Urinary bladder (tissue), 4 donors: ENCODE measurements around the gene TNFRSF1B. TPM values are rescaled to one million over a fixed set of nuclear protein-coding genes. Genes with fewer than 3 reads are reported as not detected.
"Not testable (repeated sequence)": the region's sequence is repeated elsewhere in the genome, so short reads cannot be mapped to it uniquely, and the experiment has no call there.

ENCODE experiments used
- DNase-seq: peaks from one replicate; pipeline ENCODE4 v3.0.0-alpha.2; 2015; ENCODE audit errors: extremely low spot score
- H3K27ac ChIP-seq: one replicate; pipeline ENCODE4 v1.5.1; 2013; ENCODE audit warnings: low read depth, mild to moderate bottlenecking, moderate library complexity
- H3K36me3 ChIP-seq: one replicate; pipeline ENCODE4 v1.6.1; 2013; ENCODE audit warnings: mild to moderate bottlenecking, moderate library complexity; ENCODE audit not compliant: insufficient read depth
- H3K4me1 ChIP-seq: one replicate; pipeline ENCODE4 v1.6.1; 2013; ENCODE audit warnings: mild to moderate bottlenecking, moderate library complexity; ENCODE audit not compliant: insufficient read depth
- H3K4me3 ChIP-seq: one replicate; pipeline ENCODE4 v1.5.1; 2013; ENCODE audit warnings: low read depth, low read length
- WGBS: extraction: QIAGEN DNeasy Blood & Tissue Kit; methylation state at CpG from one replicate; pipeline ENCODE4 v1.1.7; 2013; 5-methylcytosine and 5-hydroxymethylcytosine counted together
- polyA plus RNA-seq: library from polyadenylated mRNA; stranded (reverse); fragments of 200-250 nt; gene quantifications from one replicate; pipeline ENCODE4 v1.2.3, GENCODE V29; 2013
- total RNA-seq: library from RNA; depleted of rRNA; stranded (reverse); fragments of >200 nt; gene quantifications from one replicate; pipeline ENCODE4 v1.2.3, GENCODE V29; 2014
- donor health status: healthy with polysubstance abuse.
- donor health status: healthy.

Gene TNFRSF1B
- total and polyA plus RNA-seq, 2 donors: 11.7 to 30.8 TPM

DNA sequence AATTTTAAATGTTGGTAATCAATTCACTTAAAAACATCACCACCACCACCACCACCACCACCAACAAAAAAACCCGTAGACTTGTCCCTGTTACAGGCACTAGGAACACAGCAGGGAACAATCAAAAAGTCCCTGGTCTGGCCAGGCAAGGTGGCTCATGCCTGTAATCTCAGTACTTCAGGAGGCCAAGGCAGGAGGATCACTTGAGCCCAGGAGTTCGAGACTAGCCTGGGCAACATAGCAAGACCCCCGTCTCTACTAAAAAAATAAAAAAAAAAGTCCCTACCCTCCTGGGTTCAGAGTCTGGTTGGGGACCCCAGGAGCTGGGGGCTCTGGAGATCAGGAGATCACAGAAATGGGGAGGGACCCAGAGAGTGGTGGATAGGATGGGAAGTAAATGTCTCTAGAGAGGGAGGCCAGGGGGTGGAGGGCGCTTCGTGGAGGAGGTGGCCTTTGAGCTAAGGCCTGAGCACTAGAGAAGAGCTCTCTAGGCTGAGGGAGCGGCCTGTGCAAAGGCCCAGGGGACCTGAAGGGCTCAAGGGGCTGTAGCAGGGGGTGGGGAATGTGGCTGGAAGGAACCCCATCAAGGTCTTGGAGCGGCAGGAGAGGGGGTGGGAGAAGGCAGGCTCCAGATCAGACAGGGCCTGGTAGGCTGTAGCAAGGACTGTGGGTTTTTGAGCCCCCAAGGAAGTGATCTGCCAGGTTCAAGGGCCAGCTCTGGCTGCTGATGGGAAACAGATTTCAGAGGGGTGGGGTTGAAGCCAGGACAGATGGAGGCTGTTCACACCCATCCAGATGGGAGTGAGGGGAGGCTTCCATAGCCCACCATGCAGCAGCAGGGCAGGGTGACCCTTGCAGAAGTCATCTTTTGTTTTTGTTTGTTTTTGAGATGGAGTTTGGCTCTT, 38.2 kb downstream of the TNFRSF1B start:
- Histone ChIP-seq H3K4me1 (no peaks in the 10 kb centered on the region), H3K4me3 (no peak overlapping the region), H3K27ac (no peak overlapping the region), H3K36me3 (no peaks in the 10 kb centered on the region)
- DNase-seq: no peak
- WGBS: 88% methylated on average over 7 of the region's 7 CpGs

DNA sequence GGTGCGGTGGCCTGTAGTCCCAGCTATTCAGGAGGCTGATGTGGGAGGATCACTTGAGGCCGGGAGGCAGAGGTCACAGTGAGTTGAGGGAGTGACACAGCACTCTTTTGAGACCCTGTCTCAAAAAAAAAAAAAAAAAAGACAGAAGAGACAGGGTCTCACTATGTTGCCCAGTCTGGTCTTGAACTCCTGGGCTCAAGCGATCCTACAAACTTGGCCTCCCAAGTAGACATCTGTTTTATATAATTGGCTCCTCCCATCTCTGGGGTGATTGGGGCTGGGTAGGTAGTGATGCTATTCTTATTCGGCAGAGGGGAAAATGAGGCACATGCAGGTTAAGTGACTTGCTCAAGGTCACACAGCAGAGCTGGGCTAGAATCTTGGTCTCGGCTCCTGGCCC, 39.4 kb downstream of the TNFRSF1B start:
- no peak for DNase-seq
- H3K27ac ChIP-seq: no peak overlapping the region
- H3K4me3 ChIP-seq: no peak overlapping the region
- no peaks in the 10 kb centered on the region for H3K36me3 ChIP-seq
- no peaks in the 10 kb centered on the region for H3K4me1 ChIP-seq
- WGBS: 97% methylated on average over 5 of the region's 5 CpGs

DNA sequence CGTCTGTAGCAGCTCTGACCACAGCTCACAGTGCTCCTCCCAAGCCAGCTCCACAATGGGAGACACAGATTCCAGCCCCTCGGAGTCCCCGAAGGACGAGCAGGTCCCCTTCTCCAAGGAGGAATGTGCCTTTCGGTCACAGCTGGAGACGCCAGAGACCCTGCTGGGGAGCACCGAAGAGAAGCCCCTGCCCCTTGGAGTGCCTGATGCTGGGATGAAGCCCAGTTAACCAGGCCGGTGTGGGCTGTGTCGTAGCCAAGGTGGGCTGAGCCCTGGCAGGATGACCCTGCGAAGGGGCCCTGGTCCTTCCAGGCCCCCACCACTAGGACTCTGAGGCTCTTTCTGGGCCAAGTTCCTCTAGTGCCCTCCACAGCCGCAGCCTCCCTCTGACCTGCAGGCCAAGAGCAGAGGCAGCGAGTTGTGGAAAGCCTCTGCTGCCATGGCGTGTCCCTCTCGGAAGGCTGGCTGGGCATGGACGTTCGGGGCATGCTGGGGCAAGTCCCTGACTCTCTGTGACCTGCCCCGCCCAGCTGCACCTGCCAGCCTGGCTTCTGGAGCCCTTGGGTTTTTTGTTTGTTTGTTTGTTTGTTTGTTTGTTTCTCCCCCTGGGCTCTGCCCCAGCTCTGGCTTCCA, 40.1 kb downstream of the TNFRSF1B start:
- H3K36me3 ChIP-seq: no peaks in the 10 kb centered on the region
- no peak overlapping the region for H3K4me3 ChIP-seq
- no peak overlapping the region for H3K27ac ChIP-seq
- DNase-seq: no peak
- no peaks in the 10 kb centered on the region for H3K4me1 ChIP-seq
- WGBS: 80% methylated on average over 17 of the region's 17 CpGs

DNA sequence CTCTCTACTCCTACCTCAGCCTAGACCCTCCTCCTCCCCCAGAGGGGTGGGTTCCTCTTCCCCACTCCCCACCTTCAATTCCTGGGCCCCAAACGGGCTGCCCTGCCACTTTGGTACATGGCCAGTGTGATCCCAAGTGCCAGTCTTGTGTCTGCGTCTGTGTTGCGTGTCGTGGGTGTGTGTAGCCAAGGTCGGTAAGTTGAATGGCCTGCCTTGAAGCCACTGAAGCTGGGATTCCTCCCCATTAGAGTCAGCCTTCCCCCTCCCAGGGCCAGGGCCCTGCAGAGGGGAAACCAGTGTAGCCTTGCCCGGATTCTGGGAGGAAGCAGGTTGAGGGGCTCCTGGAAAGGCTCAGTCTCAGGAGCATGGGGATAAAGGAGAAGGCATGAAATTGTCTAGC, 41.5 kb downstream of the TNFRSF1B start:
- no peaks in the 10 kb centered on the region for H3K4me1 ChIP-seq
- DNase-seq: no peak
- no peak overlapping the region for H3K4me3 ChIP-seq
- H3K36me3 ChIP-seq: no peaks in the 10 kb centered on the region
- H3K27ac ChIP-seq: no peak overlapping the region
- 61% methylated on average over 6 of the region's 6 CpGs for WGBS

DNA sequence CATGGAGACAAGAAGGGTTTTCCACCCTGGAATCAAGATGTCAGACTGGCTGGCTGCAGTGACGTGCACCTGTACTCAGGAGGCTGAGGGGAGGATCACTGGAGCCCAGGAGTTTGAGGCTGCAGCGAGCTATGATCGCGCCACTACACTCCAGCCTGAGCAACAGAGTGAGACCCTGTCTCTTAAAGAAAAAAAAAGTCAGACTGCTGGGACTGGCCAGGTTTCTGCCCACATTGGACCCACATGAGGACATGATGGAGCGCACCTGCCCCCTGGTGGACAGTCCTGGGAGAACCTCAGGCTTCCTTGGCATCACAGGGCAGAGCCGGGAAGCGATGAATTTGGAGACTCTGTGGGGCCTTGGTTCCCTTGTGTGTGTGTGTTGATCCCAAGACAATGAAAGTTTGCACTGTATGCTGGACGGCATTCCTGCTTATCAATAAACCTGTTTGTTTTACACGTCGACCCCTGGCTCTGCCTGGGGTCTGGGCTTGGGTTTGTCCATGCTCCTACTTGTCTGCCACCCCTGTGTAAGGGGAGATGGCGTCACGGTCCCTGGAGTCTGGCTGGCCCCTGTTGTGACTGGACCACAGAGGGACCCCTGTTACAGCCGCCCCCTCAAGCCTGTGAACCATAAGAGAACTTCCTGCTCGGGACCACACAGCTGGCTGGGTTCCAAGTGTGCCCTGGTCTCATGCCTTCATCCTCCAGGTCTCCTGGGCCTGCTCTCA, 42.1 kb downstream of the TNFRSF1B start:
- Histone ChIP-seq H3K36me3 (no peaks in the 10 kb centered on the region), H3K4me3 (no peak overlapping the region), H3K27ac (no peak overlapping the region), H3K4me1 (no peaks in the 10 kb centered on the region)
- DNase-seq: peak; percentile 62
- WGBS: 26% methylated on average over 14 of the region's 14 CpGs

DNA sequence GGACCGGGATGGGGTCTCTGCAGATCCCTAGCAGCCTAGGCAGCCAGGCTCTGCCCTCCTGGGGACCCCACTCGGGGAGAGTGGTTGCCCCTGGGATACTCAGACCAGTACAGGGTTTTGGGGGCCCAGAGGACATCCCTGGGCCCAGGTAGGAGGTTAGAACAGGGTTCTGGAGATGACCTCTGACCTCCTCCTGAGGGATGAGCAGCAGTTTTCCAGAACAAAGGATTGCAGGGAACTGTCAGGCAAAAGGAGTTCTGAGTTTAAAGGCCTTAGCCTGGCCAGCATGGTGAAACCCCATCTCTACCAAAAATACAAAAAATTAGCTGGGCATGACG, 42.7 kb downstream of the TNFRSF1B start:
- Histone ChIP-seq H3K4me1 (no peaks in the 10 kb centered on the region), H3K27ac (no peak overlapping the region), H3K4me3 (no peak overlapping the region), H3K36me3 (no peaks in the 10 kb centered on the region)
- WGBS: 56% methylated on average over 3 of the region's 3 CpGs
- DNase-seq: no peak

DNA sequence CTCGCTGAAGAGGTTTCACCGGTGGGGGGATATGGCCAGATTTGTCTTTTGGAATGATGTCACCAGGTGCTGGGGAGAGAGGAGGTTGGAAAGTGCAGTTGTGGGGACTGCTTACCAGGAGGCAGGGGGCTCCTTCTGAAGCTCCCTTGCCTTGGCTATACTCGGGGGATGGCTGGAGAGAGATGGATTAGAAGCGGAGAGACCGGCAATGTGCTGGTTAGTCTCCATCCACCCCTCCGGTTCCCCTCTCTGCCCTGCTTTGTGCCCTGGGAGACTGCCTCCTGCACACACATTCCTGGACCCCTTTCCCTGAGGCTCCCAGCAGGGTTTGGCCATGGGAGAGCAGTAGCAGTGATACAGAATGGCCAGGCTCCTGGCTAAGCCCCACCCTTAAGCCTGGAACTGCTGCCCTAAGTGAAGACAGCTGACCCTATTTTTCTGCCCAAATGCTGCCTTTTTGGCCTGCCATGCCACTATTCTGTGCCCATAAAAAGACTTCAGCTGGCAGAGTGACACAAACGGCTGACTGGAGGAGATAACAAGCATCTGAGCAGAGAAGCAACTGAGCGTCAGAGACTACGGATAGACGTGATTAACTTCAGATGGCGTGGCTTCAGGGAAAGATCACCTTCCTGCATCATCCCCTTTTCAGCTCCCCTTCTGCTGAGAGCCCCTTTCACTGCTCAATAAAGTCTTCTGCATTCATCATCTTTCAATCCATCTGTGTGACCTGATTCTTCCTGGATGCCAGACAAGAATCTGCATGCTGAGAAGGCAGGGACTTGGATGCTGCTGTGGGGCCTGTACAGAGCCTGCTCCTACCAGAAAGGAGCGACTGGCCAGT, 48.5 kb downstream of the TNFRSF1B start:
- WGBS: 78% methylated on average over 12 of the region's 12 CpGs
- DNase-seq: no peak
- Histone ChIP-seq H3K4me1 (no peaks in the 10 kb centered on the region), H3K36me3 (no peaks in the 10 kb centered on the region), H3K27ac (no peak overlapping the region), H3K4me3 (no peak overlapping the region)

DNA sequence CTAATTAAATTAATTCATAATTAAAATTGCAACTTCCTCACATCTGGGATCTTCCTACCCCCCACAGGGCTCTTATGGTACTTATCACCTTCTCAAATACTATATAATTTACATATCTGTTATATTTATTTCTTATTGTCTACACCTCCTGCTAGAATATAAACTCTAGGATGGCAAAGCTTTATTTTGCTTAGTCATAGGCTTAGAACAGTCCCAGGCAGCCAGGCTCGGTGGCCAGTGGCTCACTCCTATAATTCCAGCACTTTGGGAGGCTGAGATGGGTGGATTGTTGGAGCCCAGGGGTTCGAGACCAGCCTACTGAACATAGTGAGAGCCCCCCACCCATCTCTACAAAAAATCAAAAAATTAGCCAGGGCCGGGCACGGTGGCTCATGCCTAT, 53.0 kb downstream of the TNFRSF1B start:
- 85% methylated on average over 4 of the region's 4 CpGs for whole genome bisulfite sequencing
- DNase-seq: no peak
- Histone ChIP-seq H3K4me1 (no peaks in the 10 kb centered on the region), H3K4me3 (no peak overlapping the region), H3K27ac (no peak overlapping the region), H3K36me3 (no peaks in the 10 kb centered on the region)

DNA sequence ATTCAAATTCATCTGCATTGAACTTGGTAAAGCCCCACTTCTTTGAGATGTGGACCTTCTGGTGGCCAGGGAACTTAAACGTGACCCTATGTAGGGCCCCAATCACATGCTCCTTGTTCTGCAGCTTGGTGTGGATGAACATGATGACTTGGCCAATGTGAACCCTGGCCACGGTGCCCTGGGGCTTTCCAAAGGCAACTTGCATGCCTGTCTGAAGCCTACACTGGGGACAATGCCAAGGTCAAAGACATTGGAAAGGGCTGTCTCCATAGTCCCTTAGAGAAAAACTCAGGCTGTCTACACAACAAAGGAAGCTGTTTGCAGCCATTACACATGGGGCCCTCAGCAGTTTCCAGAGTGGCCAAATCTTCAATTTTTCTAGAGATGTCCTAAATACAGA, 54.1 kb downstream of the TNFRSF1B start:
- WGBS: 66% methylated on average over 2 of the region's 2 CpGs
- Histone ChIP-seq H3K36me3 (no peaks in the 10 kb centered on the region), H3K4me1 (no peaks in the 10 kb centered on the region), H3K27ac (no peak overlapping the region), H3K4me3 (no peak overlapping the region)
- no peak for DNase-seq

DNA sequence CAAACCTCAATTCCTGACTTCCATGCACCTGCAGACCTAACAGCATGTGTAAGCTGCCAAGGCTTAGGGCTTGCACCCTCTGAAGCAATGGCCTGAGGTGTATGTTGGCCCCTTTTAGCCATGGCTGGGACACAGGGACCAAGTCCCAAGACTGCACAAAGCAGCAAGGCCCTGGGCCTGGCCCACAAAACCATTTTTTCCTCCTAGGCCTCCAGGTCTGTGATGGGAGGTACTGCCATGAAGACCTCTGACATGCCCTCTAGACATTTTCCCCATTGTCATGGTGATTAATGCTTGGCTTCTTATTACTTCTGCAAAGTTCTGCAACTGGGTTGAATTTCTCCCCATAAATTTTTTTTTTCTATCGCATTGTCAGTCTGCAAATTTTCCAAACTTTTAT, 55.9 kb downstream of the TNFRSF1B start:
- H3K4me1 ChIP-seq, H3K36me3 ChIP-seq, H3K27ac ChIP-seq, DNase-seq, H3K4me3 ChIP-seq: not testable (repeated sequence)
- WGBS: 98% methylated on average over 1 of the region's 1 CpG

DNA sequence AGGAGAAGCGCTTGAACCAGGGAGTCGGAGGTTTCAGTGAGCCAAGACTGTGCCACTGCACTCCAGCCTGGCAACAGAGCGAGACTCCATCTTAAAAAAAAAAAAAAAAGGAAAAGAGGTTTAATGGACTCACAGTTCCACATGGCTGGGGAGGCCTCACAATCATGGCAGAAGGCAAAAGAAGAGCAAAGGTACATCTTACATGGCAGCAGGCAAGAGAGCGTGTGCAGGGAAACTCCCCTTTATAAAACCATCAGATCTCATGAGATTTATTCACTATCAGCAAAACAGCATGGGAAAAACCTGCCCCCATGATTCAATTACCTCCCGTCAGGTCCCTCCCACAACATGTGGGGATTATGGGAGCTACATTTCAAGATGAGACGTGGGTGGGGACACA, 57.3 kb downstream of the TNFRSF1B start:
- H3K36me3 ChIP-seq, H3K4me3 ChIP-seq, H3K27ac ChIP-seq, H3K4me1 ChIP-seq, DNase-seq: not testable (repeated sequence)
- WGBS: 85% methylated on average over 6 of the region's 6 CpGs

DNA sequence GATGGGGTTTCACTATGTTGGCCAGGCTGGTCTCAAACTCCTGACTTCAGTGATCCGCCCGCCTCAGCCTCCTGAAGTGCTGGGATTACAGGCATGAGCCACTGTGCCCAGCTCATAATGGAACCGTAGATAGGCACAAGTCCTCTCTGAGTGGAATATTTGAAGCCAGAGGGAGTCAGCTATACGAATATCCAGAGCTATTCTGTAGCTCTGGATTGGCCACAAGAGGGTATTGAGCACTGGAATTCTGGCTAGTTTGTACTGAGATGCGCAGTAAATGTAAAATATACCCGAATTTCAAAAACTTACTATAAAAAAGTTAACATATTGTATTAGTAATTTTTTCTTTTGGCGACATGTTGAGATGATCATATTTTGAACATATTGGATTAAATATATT, 62.2 kb downstream of the TNFRSF1B start:
- WGBS: 79% methylated on average over 7 of the region's 7 CpGs

DNA sequence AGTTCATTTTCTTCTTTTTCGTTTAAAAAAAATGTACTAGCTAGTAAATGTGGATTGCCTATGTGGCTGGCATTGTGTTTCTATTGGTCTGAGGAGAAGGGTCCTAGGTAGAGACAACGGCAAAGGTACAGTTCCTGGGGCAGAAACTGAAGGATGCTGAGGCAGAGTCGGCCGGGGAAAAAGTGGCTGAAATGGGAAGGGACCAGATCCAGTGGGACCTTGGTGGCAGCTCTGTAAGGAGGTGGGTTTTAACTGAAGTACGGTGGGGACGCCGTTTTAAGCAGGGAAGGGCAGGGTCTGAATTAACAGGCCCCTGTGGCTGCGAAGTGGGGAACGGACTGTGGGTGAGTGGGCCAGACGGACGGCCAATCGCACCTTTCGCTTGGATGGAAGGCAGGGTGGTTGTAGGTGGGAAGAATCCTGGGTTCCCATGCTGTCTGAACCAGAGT, 62.6 kb downstream of the TNFRSF1B start:
- no peak for DNase-seq
- Histone ChIP-seq H3K4me1 (peaks cover 3% of the 10 kb centered on the region), H3K27ac (no peak overlapping the region), H3K4me3 (peak overlapping the region; percentile 98), H3K36me3 (no peaks in the 10 kb centered on the region)
- WGBS: 58% methylated on average over 13 of the region's 13 CpGs

More for the DNA sequence above, 62.2 kb downstream of the TNFRSF1B start:
- H3K4me1 ChIP-seq: peaks cover 3% of the 10 kb centered on the region
- DNase-seq: no peak
- no peaks in the 10 kb centered on the region for H3K36me3 ChIP-seq
- H3K4me3 ChIP-seq: no peak overlapping the region
- no peak overlapping the region for H3K27ac ChIP-seq
